GM12864 (cell line): ENCODE data around the gene MAU2.
"Not testable (repeated sequence)": the region's sequence is repeated elsewhere in the genome, so short reads cannot be mapped to it uniquely, and the experiment has no call there.

ENCODE experiments used
- DNase-seq: peaks from one replicate; pipeline ENCODE4 v3.0.0-alpha.2; 2011; ENCODE audit warnings: low read depth
- H3K4me3 ChIP-seq: 2 replicates; pipeline ENCODE4 v1.5.1; 2011; ENCODE audit warnings: mild to moderate bottlenecking, low read depth, low read length, control low read depth
- CTCF ChIP-seq: IDR thresholded peaks from 2 replicates; pipeline ENCODE4 v1.5.1; 2011; ENCODE audit warnings: low read depth, mild to moderate bottlenecking, moderate library complexity, low read length, control low read depth, inconsistent platforms; ENCODE audit errors: missing control alignments

The MAU2 gene

GRCh38 chr19:19366434-19367396 lies 46.1 kb downstream of the MAU2 start:
- TF ChIP-seq CTCF: peak; percentile 97
- peak; percentile 70 for DNase-seq
- no peak overlapping the region for H3K4me3 ChIP-seq

- no peak for TF ChIP-seq CTCF
- DNase-seq: no peak
- no peak overlapping the region for H3K4me3 ChIP-seq
Observed at GRCh38 chr19:19368087-19368486, 47.5 kb downstream of the MAU2 start.

- DNase-seq: no peak
- TF ChIP-seq CTCF: no peak
Observed at GRCh38 chr19:19371059-19371458, 50.4 kb downstream of the MAU2 start.

GRCh38 chr19:19372656-19373416 lies 52.2 kb downstream of the MAU2 start:
- TF ChIP-seq CTCF: no peak
- no peak overlapping the region for H3K4me3 ChIP-seq

More at GRCh38 chr19:19371059-19371458, 50.4 kb downstream of the MAU2 start:
- H3K4me3 ChIP-seq: no peak overlapping the region

GRCh38 chr19:19379527-19379926 lies 58.9 kb downstream of the MAU2 start:
- no peak overlapping the region for H3K4me3 ChIP-seq
- DNase-seq: no peak
- TF ChIP-seq CTCF: no peak

More at GRCh38 chr19:19372656-19373416, 52.2 kb downstream of the MAU2 start:
- peak; percentile 80 for DNase-seq

- DNase-seq, H3K4me3 ChIP-seq: not testable (repeated sequence)
Observed at GRCh38 chr19:19380316-19380715, 59.7 kb downstream of the MAU2 start.
